Esophagus squamous epithelium (tissue), 5 donors: ENCODE results near the gene ITGB5. TPM values are rescaled to one million over a fixed set of nuclear protein-coding genes. Genes with fewer than 3 reads are reported as not detected.

ENCODE experiments used
- DNase-seq: peaks from one replicate; lab custom pipeline; 2025; lab: John Stamatoyannopoulos, UW
- H3K27ac ChIP-seq, 4 donors: fragments of 200-600 bp; sonication (generic); one replicate each; pipeline ENCODE4 v1.5.1; 2016 to 2019; ENCODE audit warnings: mild to moderate bottlenecking in 1 of 4
- H3K27me3 ChIP-seq, 4 donors: fragments of 200-600 bp; sonication (generic); 1 replicate in 3 of 4; 2 replicates in 1 of 4; pipeline versions ENCODE4 v1.5.1 to v1.6.0; 2017 to 2021; ENCODE audit warnings: antibody characterized with exemption in 1 of 4
- H3K36me3 ChIP-seq, 3 donors: fragments of 200-600 bp; sonication (generic); one replicate each; pipeline ENCODE4 v1.5.1; 2016 to 2019
- H3K4me1 ChIP-seq, 3 donors: fragments of 200-600 bp; sonication (generic); one replicate each; pipeline ENCODE4 v1.5.1; 2017 to 2019
- H3K4me3 ChIP-seq, 4 donors: fragments of 200-600 bp; sonication (generic); 1 replicate in 3 of 4; 2 replicates in 1 of 4; pipeline ENCODE4 v1.5.1; 2016 to 2019; ENCODE audit warnings: mild to moderate bottlenecking in 2 of 4, moderate library complexity in 1 of 4
- H3K9me3 ChIP-seq, 3 donors: fragments of 200-600 bp; sonication (generic); one replicate each; pipeline ENCODE4 v1.5.1; 2016 to 2019
- POLR2A ChIP-seq, 4 donors: fragments of 450-650 bp; IDR thresholded peaks; one replicate each; pipeline ENCODE4 v1.6.1; 2017; ENCODE audit warnings: antibody characterized with exemption in 4 of 4, mild to moderate bottlenecking in 4 of 4, moderate library complexity in 3 of 4
- WGBS, 2 donors: methylation state at CpG; one replicate each; pipeline ENCODE4 v1.1.5; 2018; 5-methylcytosine and 5-hydroxymethylcytosine counted together
- intact Hi-C: fragments of 100-400 bp; cut with DNase I; formaldehyde crosslinking; loops from one replicate; pipeline ENCODE4 v1.15.0; 2022
- total RNA-seq, 4 donors: library from RNA; depleted of rRNA; stranded (reverse); fragments of >200 nt; gene quantifications; one replicate each; pipeline ENCODE4 v1.1.0, GENCODE V29; 2016
- TF ChIP-seq, protein P1 (sequence below), 6 experiments: fragments of 450-650 bp in 4 of 6; fragments of 200-600 bp in 2 of 6; sonication (generic) in 2 of 6; IDR thresholded peaks; one replicate each; pipeline ENCODE4 v1.5.1; 2016 to 2019; ENCODE audit warnings: antibody characterized with exemption in 6 of 6, mild to moderate bottlenecking in 4 of 6, moderate library complexity in 4 of 6
- donor health status: DM: yes; HTN: yes; CAD: no.

ITGB5 gene
- total RNA-seq, 4 donors from 2014 or later = 68.4 to 114 (median 79.7) TPM

- Histone ChIP-seq H3K36me3 (peaks cover 0 to 21% (median 3%) of the 10 kb centered on the region in 3 donors), H3K27me3 (no peaks in the 10 kb centered on the region), H3K9me3 (no peaks in the 10 kb centered on the region), H3K27ac (peak overlapping the region; percentile 77 to 90 (median 84)), H3K4me1 (peaks cover 27 to 87% (median 44%) of the 10 kb centered on the region in 3 donors), H3K4me3 (peak overlapping the region in 1 of 4 donors; percentile 10)
- no peak for DNase-seq
- WGBS, 2 donors = 53 to 58% methylated on average over 13 to 15 of the region's 15 CpGs
- TF ChIP-seq, protein P1, sequence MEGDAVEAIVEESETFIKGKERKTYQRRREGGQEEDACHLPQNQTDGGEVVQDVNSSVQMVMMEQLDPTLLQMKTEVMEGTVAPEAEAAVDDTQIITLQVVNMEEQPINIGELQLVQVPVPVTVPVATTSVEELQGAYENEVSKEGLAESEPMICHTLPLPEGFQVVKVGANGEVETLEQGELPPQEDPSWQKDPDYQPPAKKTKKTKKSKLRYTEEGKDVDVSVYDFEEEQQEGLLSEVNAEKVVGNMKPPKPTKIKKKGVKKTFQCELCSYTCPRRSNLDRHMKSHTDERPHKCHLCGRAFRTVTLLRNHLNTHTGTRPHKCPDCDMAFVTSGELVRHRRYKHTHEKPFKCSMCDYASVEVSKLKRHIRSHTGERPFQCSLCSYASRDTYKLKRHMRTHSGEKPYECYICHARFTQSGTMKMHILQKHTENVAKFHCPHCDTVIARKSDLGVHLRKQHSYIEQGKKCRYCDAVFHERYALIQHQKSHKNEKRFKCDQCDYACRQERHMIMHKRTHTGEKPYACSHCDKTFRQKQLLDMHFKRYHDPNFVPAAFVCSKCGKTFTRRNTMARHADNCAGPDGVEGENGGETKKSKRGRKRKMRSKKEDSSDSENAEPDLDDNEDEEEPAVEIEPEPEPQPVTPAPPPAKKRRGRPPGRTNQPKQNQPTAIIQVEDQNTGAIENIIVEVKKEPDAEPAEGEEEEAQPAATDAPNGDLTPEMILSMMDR (IDR thresholded peaks at IDR 0.05) = no peak
- peak in 2 of 4 donors; percentile 33 to 62 for TF ChIP-seq POLR2A (IDR thresholded peaks at IDR 0.05)
- intact Hi-C loops = no loop called here
Observed at GRCh38 chr3:124812291-124813265, 74.6 kb downstream of the ITGB5 start.

GRCh38 chr3:124811436-124811835 is 75.7 kb downstream of the ITGB5 start:
- DNase-seq = no peak
- Histone ChIP-seq H3K27ac (peak overlapping the region; percentile 77 to 90 (median 84)), H3K27me3 (no peaks in the 10 kb centered on the region), H3K36me3 (peaks cover 0 to 15% (median 3%) of the 10 kb centered on the region in 3 donors), H3K9me3 (no peaks in the 10 kb centered on the region), H3K4me3 (no peak overlapping the region), H3K4me1 (peaks cover 27 to 81% (median 44%) of the 10 kb centered on the region in 3 donors)
- intact Hi-C loops = no loop called here
- TF ChIP-seq POLR2A (IDR thresholded peaks at IDR 0.05) = no peak
- TF ChIP-seq, protein P1 (IDR thresholded peaks at IDR 0.05) = no peak
- WGBS, 2 donors = 43 to 74% methylated on average over 5 of the region's 5 CpGs

- H3K4me1 ChIP-seq = peaks cover 27 to 76% (median 41%) of the 10 kb centered on the region in 3 donors
- H3K9me3 ChIP-seq = no peaks in the 10 kb centered on the region
- no peak overlapping the region for H3K4me3 ChIP-seq
- no peak for TF ChIP-seq POLR2A (IDR thresholded peaks at IDR 0.05)
- TF ChIP-seq, protein P1 (IDR thresholded peaks at IDR 0.05) = no peak
- H3K27me3 ChIP-seq = no peaks in the 10 kb centered on the region
- peaks cover 0 to 11% (median 3%) of the 10 kb centered on the region in 3 donors for H3K36me3 ChIP-seq
- intact Hi-C loops = no loop called here
- 57 to 91% methylated on average over 4 of the region's 4 CpGs for WGBS, 2 donors
- peak overlapping the region in 3 of 4 donors; percentile 39 to 86 (median 81) for H3K27ac ChIP-seq
- DNase-seq = no peak
Observed at GRCh38 chr3:124810970-124811369, 76.2 kb downstream of the ITGB5 start.

- Histone ChIP-seq H3K27me3 (no peaks in the 10 kb centered on the region), H3K4me3 (no peak overlapping the region), H3K27ac (peak overlapping the region in 2 of 4 donors; percentile 32 to 38), H3K36me3 (peaks cover 0 to 15% (median 0%) of the 10 kb centered on the region in 3 donors), H3K4me1 (peaks cover 21 to 57% (median 28%) of the 10 kb centered on the region in 3 donors), H3K9me3 (no peaks in the 10 kb centered on the region)
- TF ChIP-seq, protein P1 (IDR thresholded peaks at IDR 0.05) = no peak
- TF ChIP-seq POLR2A (IDR thresholded peaks at IDR 0.05) = no peak
- WGBS, 2 donors = 67 to 72% methylated on average over 3 of the region's 3 CpGs
- intact Hi-C loops = no loop called here
- DNase-seq = no peak
Observed at GRCh38 chr3:124809039-124809438, 78.1 kb downstream of the ITGB5 start.

GRCh38 chr3:124805671-124806070 is 81.5 kb downstream of the ITGB5 start:
- Histone ChIP-seq H3K36me3 (peaks cover 0 to 49% (median 5%) of the 10 kb centered on the region in 3 donors), H3K27ac (no peak overlapping the region), H3K4me3 (no peak overlapping the region), H3K27me3 (no peaks in the 10 kb centered on the region), H3K9me3 (no peaks in the 10 kb centered on the region), H3K4me1 (peaks cover 4 to 43% (median 12%) of the 10 kb centered on the region in 3 donors)
- intact Hi-C loops = no loop called here
- DNase-seq = no peak
- 86 to 93% methylated on average over 4 of the region's 4 CpGs for WGBS, 2 donors
- no peak for TF ChIP-seq POLR2A (IDR thresholded peaks at IDR 0.05)
- TF ChIP-seq, protein P1 (IDR thresholded peaks at IDR 0.05) = no peak
